Neutrophil (primary cell): ENCODE data around the gene SMIM7.

ENCODE experiments used
- H3K27ac ChIP-seq: fragments of 200-600 bp; sonication (generic); 2 replicates; pipeline ENCODE4 v1.5.1; 2016; ENCODE audit warnings: mild to moderate bottlenecking, moderate library complexity
- H3K27me3 ChIP-seq: fragments of 200-600 bp; sonication (generic); 2 replicates; pipeline ENCODE4 v1.6.0; 2016; ENCODE audit warnings: mild to moderate bottlenecking
- H3K36me3 ChIP-seq: fragments of 200-600 bp; sonication (generic); 2 replicates; pipeline ENCODE4 v1.5.1; 2017
- H3K4me1 ChIP-seq, 2 experiments: fragments of 200-600 bp in 1 of 2; sonication (generic) in 1 of 2; 1 replicate in 1 of 2; 2 replicates in 1 of 2; pipeline versions ENCODE4 v1.5.1 to v1.6.1; 2013 to 2016; ENCODE audit warnings: low read depth in 1 of 2, low read length in 1 of 2, mild to moderate bottlenecking in 1 of 2, moderate library complexity in 1 of 2; ENCODE audit not compliant: control insufficient read depth in 1 of 2, insufficient read depth in 1 of 2
- H3K4me3 ChIP-seq, 2 experiments: fragments of 200-600 bp in 1 of 2; sonication (generic) in 1 of 2; 1 replicate in 1 of 2; 2 replicates in 1 of 2; pipeline ENCODE4 v1.5.1; 2013 to 2016; ENCODE audit warnings: low read depth in 1 of 2, low read length in 1 of 2, mild to moderate bottlenecking in 1 of 2, moderate library complexity in 1 of 2
- H3K9me3 ChIP-seq: fragments of 200-600 bp; sonication (generic); 2 replicates; pipeline ENCODE4 v1.5.1; 2016
- TF ChIP-seq, protein P1 (sequence below): fragments of 200-600 bp; sonication (generic); IDR thresholded peaks from 2 replicates; pipeline ENCODE4 v1.5.1; 2016; ENCODE audit warnings: antibody characterized with exemption

SMIM7 gene

DNA sequence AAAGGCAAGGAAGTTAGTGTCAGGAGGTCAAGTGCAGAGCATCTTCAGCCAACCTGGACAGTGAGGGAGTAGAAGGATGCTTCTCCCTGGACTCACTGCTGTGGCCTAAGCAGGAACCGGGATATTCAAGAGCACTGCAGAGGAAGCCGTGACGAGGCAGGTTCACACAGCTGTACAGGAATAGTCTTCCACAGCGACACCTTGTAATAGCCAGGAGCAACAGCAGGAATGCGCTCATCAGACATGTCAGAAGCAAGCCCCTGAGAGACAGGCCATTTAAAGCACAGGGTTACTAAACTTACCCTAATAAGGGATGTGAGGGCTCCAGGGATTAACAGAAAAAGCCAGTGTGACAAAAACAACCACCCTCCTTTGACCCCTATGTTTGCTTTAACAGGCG is 28.5 kb downstream of the SMIM7 start:
- Histone ChIP-seq H3K4me3 (no peak overlapping the region), H3K4me1 (peaks cover 16 to 24% of the 10 kb centered on the region in 2 experiments), H3K27ac (no peak overlapping the region), H3K27me3 (no peaks in the 10 kb centered on the region), H3K36me3 (peaks cover 51% of the 10 kb centered on the region), H3K9me3 (no peaks in the 10 kb centered on the region)
- TF ChIP-seq, protein P1, sequence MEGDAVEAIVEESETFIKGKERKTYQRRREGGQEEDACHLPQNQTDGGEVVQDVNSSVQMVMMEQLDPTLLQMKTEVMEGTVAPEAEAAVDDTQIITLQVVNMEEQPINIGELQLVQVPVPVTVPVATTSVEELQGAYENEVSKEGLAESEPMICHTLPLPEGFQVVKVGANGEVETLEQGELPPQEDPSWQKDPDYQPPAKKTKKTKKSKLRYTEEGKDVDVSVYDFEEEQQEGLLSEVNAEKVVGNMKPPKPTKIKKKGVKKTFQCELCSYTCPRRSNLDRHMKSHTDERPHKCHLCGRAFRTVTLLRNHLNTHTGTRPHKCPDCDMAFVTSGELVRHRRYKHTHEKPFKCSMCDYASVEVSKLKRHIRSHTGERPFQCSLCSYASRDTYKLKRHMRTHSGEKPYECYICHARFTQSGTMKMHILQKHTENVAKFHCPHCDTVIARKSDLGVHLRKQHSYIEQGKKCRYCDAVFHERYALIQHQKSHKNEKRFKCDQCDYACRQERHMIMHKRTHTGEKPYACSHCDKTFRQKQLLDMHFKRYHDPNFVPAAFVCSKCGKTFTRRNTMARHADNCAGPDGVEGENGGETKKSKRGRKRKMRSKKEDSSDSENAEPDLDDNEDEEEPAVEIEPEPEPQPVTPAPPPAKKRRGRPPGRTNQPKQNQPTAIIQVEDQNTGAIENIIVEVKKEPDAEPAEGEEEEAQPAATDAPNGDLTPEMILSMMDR: no peak

DNA sequence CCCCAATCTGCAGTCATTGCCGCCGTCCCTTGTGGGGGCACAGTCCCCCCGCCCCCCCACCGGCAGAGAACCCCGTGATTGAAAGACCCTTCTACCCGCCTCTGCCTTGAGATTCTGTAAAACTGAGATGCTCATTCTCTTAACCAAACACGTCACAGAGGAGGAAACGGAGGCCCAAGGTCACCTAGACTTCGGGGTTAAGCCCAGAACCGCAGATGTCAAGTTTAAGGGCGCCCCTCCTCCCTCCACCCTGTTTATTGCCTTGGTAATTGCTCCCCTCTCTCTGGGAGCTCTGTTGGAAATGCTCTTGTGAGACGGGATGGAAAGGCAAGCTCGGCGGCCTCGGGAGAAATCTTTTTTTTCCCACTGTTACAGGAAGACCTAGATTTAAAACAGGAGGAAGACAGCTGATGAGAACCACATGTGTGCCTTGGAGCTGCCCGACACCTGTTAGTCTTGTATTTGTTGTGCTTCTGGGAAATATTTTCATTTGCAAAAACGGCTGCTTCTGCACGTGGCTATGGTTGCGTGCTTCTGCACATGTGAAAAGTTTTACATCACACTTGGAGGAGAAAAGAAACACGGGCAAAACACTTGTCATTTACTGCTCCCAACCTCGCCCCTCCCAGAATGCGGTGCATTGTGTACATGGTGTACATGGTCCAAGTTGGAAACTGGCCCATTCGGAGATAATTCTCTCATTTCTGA is 30.8 kb downstream of the SMIM7 start:
- H3K27ac ChIP-seq: peak overlapping the region; percentile 89
- TF ChIP-seq, protein P1: no peak
- peaks cover 38% of the 10 kb centered on the region for H3K36me3 ChIP-seq

DNA sequence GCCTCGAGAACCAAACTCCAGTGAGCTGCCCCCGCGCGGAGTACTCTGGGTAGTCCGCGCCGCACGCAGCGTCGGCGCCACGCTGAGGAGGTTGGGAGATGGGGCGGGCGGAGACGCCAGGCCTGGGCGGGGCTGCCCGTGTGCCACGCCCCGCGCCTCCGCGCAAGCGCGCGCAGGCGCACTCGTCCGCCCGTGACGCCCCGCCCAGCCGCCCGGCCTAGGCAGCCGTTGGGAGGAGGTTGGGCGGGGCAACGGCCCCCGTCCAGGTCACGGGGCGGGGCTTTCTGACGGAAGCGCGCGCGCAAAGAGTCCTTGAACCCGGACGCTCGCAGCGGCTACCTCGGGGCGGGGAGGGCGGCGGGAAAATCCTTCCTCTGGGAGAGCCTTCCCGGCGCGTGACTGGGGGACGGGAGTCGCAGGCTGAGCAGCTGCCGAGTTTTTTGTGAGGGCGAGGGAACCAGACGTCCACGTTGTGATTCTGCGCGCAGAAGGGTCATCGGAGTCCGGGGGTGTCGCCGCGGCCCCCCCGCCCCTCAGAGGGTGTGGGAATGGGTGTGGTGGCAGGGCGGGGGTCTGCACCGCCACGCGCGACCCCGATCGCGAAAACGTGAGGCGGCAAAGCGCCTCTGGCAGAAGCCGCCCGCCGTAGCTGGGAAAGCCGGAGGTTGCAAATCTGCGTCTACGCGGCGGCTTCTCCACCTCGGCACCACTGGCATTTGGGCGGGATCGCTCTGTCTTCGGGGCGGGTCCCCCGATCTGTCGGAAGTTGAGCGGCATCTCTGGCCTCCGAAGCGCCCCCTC is 31.6 kb downstream of the SMIM7 start, which contains the start of gene MED26:
MED26 (minus strand) TSS at position 22 of the 801 bp plus-strand sequence. CDS start 261 bp downstream, outside the sequence.
- no peaks in the 10 kb centered on the region for H3K9me3 ChIP-seq
- H3K4me3 ChIP-seq: peak within 1 kb of the TSS; percentile 86 to 93
- peaks cover 34% of the 10 kb centered on the region for H3K36me3 ChIP-seq
- H3K27ac ChIP-seq: peak within 1 kb of the TSS; percentile 89
- H3K27me3 ChIP-seq: no peaks in the 10 kb centered on the region
- TF ChIP-seq, protein P1: peak; percentile 60
- peaks cover 43 to 47% of the 10 kb centered on the region in 2 experiments for H3K4me1 ChIP-seq

More for the DNA sequence above, 30.8 kb downstream of the SMIM7 start:
- Histone ChIP-seq H3K4me1 (peaks cover 39 to 43% of the 10 kb centered on the region in 2 experiments), H3K4me3 (peak overlapping the region; percentile 86 to 93), H3K27me3 (no peaks in the 10 kb centered on the region), H3K9me3 (no peaks in the 10 kb centered on the region)

DNA sequence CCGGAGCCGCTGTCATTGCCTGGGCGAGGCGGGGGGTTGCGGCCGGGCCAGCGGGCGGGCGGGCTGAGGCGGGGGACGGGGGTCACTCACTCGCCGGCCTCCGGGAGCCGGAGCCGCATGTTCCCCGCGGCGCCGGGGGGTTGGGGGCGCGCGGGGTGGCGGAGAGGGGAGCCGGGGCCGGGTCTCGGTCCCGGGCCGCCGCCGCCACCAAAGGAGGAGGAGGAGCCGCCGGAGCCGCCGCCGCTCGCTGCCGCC is 32.1 kb downstream of the SMIM7 start:
- TF ChIP-seq, protein P1: no peak

DNA sequence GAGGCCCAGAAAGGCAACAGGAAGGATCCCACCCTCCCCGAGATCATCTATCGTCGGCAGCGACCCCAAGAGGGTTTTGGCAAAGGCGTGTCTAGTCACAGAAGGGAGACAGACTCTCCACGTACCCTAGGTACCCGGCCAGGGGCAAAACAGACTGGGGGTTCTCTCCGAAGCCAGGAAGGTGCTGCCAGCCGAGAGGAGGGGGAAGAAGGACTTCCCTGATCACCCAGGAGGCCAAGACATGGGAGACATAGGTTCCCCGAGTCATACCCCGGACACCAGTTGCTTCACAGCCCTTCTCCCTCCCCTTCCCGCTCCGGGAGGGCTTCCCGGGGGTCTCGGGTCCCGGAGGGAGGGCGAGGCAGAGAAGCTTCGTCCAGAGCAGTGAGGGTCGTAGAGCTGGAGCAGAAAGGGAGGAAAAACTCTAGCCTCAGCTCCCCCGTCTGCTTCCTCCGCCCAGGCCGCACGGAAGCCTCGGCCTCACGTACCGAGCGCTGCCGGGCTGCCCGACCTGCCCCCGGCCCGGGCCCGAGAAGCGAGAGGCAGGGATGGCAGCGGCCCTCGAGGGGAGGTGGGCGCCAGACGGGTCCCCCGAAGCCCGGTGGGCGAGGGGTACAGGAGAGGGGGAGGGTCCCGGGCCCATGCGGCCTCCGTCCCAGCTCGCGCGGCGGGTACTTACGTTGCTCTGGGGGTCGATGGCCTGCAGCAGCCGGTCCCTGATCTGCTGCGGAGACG is 32.6 kb downstream of the SMIM7 start:
- H3K27ac ChIP-seq: peak overlapping the region; percentile 89
- peaks cover 30% of the 10 kb centered on the region for H3K36me3 ChIP-seq
- H3K9me3 ChIP-seq: no peaks in the 10 kb centered on the region
- H3K27me3 ChIP-seq: no peaks in the 10 kb centered on the region
- peaks cover 43 to 48% of the 10 kb centered on the region in 2 experiments for H3K4me1 ChIP-seq
- peak overlapping the region; percentile 86 to 93 for H3K4me3 ChIP-seq
- TF ChIP-seq, protein P1: no peak

More for the DNA sequence above, 32.1 kb downstream of the SMIM7 start:
- Histone ChIP-seq H3K9me3 (no peaks in the 10 kb centered on the region), H3K4me1 (peaks cover 43 to 48% of the 10 kb centered on the region in 2 experiments), H3K27ac (peak overlapping the region; percentile 89), H3K27me3 (no peaks in the 10 kb centered on the region), H3K36me3 (peaks cover 35% of the 10 kb centered on the region), H3K4me3 (peak overlapping the region; percentile 86 to 93)
